H9 (cell line): ENCODE measurements around the gene MASP2. TPM values are rescaled to one million over a fixed set of nuclear protein-coding genes. Genes with fewer than 3 reads are reported as not detected.
A peak's percentile ranks its signal among the peaks of the same experiment; 100 is the strongest.

Source experiments
- DNase-seq: peaks from one replicate; pipeline ENCODE4 v3.0.0-alpha.2; 2017
- H2AFZ ChIP-seq: one replicate; pipeline ENCODE4 v1.6.1; 2013; ENCODE audit warnings: mild to moderate bottlenecking, low read length, control low read depth, moderate library complexity
- H2AK5ac ChIP-seq: 2 replicates; pipeline ENCODE4 v1.6.1; 2013; ENCODE audit warnings: low read length, control low read depth, mixed read lengths; ENCODE audit not compliant: insufficient read length
- H2BK120ac ChIP-seq: one replicate; pipeline ENCODE4 v1.6.1; 2013; ENCODE audit warnings: low read depth, mild to moderate bottlenecking, low read length, control low read depth, inconsistent platforms; ENCODE audit not compliant: poor library complexity, severe bottlenecking
- H2BK12ac ChIP-seq: 2 replicates; pipeline ENCODE4 v1.6.1; 2013; ENCODE audit warnings: low read length, control low read depth, mixed read lengths, low read depth; ENCODE audit not compliant: insufficient read length
- H2BK15ac ChIP-seq: 2 replicates; pipeline ENCODE4 v1.6.1; 2013; ENCODE audit warnings: low read depth, low read length, control low read depth
- H2BK20ac ChIP-seq: one replicate; pipeline ENCODE4 v1.6.1; 2013; ENCODE audit warnings: low read depth, mild to moderate bottlenecking, low read length, control low read depth, inconsistent platforms; ENCODE audit not compliant: poor library complexity, severe bottlenecking
- H2BK5ac ChIP-seq: 2 replicates; pipeline ENCODE4 v1.6.1; 2013; ENCODE audit warnings: low read length, control low read depth, mixed read lengths; ENCODE audit not compliant: insufficient read length
- H3K14ac ChIP-seq: 2 replicates; pipeline ENCODE4 v1.6.1; 2013; ENCODE audit warnings: low read length, control low read depth; ENCODE audit not compliant: insufficient read depth
- H3K18ac ChIP-seq: 2 replicates; pipeline ENCODE4 v1.6.1; 2013; ENCODE audit warnings: low read depth, mild to moderate bottlenecking, mixed read lengths, low read length, control low read depth; ENCODE audit not compliant: insufficient read length
- H3K23ac ChIP-seq: 2 replicates; pipeline ENCODE4 v1.6.1; 2013; ENCODE audit warnings: low read length, control low read depth, mixed read lengths, low read depth; ENCODE audit not compliant: insufficient read length
- H3K23me2 ChIP-seq: 2 replicates; pipeline ENCODE4 v1.6.1; 2013; ENCODE audit warnings: low read depth, mild to moderate bottlenecking, mixed read lengths, low read length, control low read depth; ENCODE audit not compliant: insufficient read length, poor library complexity, severe bottlenecking
- H3K27ac ChIP-seq: 2 replicates; pipeline ENCODE4 v1.5.1; 2013; ENCODE audit warnings: low read length, control low read depth, mixed read lengths, low read depth; ENCODE audit not compliant: insufficient read length
- H3K27me3 ChIP-seq: 2 replicates; pipeline ENCODE4 v1.6.1; 2013; ENCODE audit warnings: low read length, control low read depth, inconsistent platforms; ENCODE audit not compliant: insufficient read depth
- H3K4ac ChIP-seq: 2 replicates; pipeline ENCODE4 v1.6.1; 2013; ENCODE audit warnings: low read depth, mild to moderate bottlenecking, control low read depth, inconsistent platforms, low read length, moderate library complexity
- H3K4me1 ChIP-seq: 2 replicates; pipeline ENCODE4 v1.6.1; 2013; ENCODE audit warnings: low read length, control low read depth, inconsistent platforms; ENCODE audit not compliant: insufficient read depth
- H3K4me2 ChIP-seq: 2 replicates; pipeline ENCODE4 v1.6.1; 2013; ENCODE audit warnings: low read length, control low read depth, mixed read lengths; ENCODE audit not compliant: insufficient read length, insufficient read depth
- H3K56ac ChIP-seq: 2 replicates; pipeline ENCODE4 v1.6.1; 2013; ENCODE audit warnings: low read depth, mild to moderate bottlenecking, mixed read lengths, low read length, control low read depth; ENCODE audit not compliant: insufficient read length
- H3K79me1 ChIP-seq: 2 replicates; pipeline ENCODE4 v1.6.1; 2013; ENCODE audit warnings: low read depth, mild to moderate bottlenecking, moderate library complexity, low read length, control low read depth, inconsistent platforms; ENCODE audit not compliant: insufficient read depth, poor library complexity, severe bottlenecking
- H3K79me2 ChIP-seq: 2 replicates; pipeline ENCODE4 v1.6.1; 2013; ENCODE audit warnings: low read length, control low read depth, inconsistent platforms; ENCODE audit not compliant: insufficient read depth
- H3K9ac ChIP-seq: 2 replicates; pipeline ENCODE4 v1.6.1; 2013; ENCODE audit warnings: low read length, control low read depth, mixed read lengths; ENCODE audit not compliant: insufficient read length; ENCODE audit errors: extremely low read depth
- H3K9me3 ChIP-seq: one replicate; pipeline ENCODE4 v1.6.1; 2013; ENCODE audit warnings: low read depth, low read length, inconsistent platforms; ENCODE audit not compliant: control insufficient read depth
- H3T11ph ChIP-seq: one replicate; pipeline ENCODE4 v1.6.1; 2013; ENCODE audit warnings: mild to moderate bottlenecking, low read length, control low read depth, inconsistent platforms
- H4K20me1 ChIP-seq: one replicate; pipeline ENCODE4 v1.6.1; 2013; ENCODE audit not compliant: control insufficient read depth, insufficient read length, insufficient read depth
- H4K5ac ChIP-seq: 2 replicates; pipeline ENCODE4 v1.6.1; 2013; ENCODE audit warnings: low read depth, mild to moderate bottlenecking, mixed read lengths, low read length, control low read depth; ENCODE audit not compliant: insufficient read length
- H4K8ac ChIP-seq: replicated peaks from 2 replicates; pipeline ENCODE4 v1.6.1; 2013; ENCODE audit warnings: low read length, control low read depth, mixed read lengths, low read depth; ENCODE audit not compliant: insufficient read length
- H4K91ac ChIP-seq: 2 replicates; pipeline ENCODE4 v1.6.1; 2013; ENCODE audit warnings: low read depth, mild to moderate bottlenecking, moderate library complexity, mixed read lengths, low read length, control low read depth; ENCODE audit not compliant: insufficient read length
- H3K27ac Mint-ChIP-seq, 3 experiments: 2 replicates in 2 of 3; 3 replicates in 1 of 3; pipeline ENCODE4 v1.8.0; 2020 to 2021; ENCODE audit warnings: mixed read lengths in 3 of 3, mild to moderate bottlenecking in 1 of 3, moderate library complexity in 1 of 3
- H3K27me3 Mint-ChIP-seq: 2 replicates; pipeline ENCODE4 v1.8.0; 2021; ENCODE audit warnings: low read depth, mild to moderate bottlenecking, moderate library complexity, mixed read lengths
- H3K36me3 Mint-ChIP-seq, 3 experiments: 2 replicates in 2 of 3; 3 replicates in 1 of 3; pipeline ENCODE4 v1.8.0; 2020 to 2021; ENCODE audit warnings: low read depth in 3 of 3, mixed read lengths in 3 of 3; ENCODE audit not compliant: insufficient read depth in 1 of 3
- H3K4me1 Mint-ChIP-seq, 2 experiments: 2 replicates each; pipeline ENCODE4 v1.8.0; 2020; ENCODE audit warnings: mixed read lengths in 2 of 2
- H3K4me3 Mint-ChIP-seq, 2 experiments: 2 replicates in 1 of 2; 3 replicates in 1 of 2; pipeline ENCODE4 v1.8.0; 2020 to 2021; ENCODE audit warnings: mild to moderate bottlenecking in 2 of 2, mixed read lengths in 2 of 2, moderate library complexity in 1 of 2
- H3K9me3 Mint-ChIP-seq, 2 experiments: 2 replicates in 1 of 2; 3 replicates in 1 of 2; pipeline ENCODE4 v1.8.0; 2020; ENCODE audit warnings: mild to moderate bottlenecking in 2 of 2, mixed read lengths in 2 of 2, moderate library complexity in 1 of 2
- WGBS: extraction: QIAGEN DNeasy Blood & Tissue Kit; methylation state at CpG from one replicate; pipeline ENCODE4 v1.1.7; 2013; ENCODE audit warnings: missing lambda C conversion rate, low lambda C conversion rate, mixed read lengths; ENCODE audit not compliant: insufficient read length; ENCODE audit errors: extremely low coverage; 5-methylcytosine and 5-hydroxymethylcytosine counted together
- total RNA-seq: library from RNA; stranded (reverse); gene quantifications from 2 replicates; pipeline ENCODE4 v1.2.1, GENCODE V29; 2021
- TF ChIP-seq, protein P1 (sequence below): fragments of 200-600 bp; sonication (generic); conservative IDR thresholded peaks from 3 replicates; pipeline ENCODE4 v1.8.0; 2021; ENCODE audit warnings: antibody characterized with exemption, mild to moderate bottlenecking

MASP2 gene
- total RNA-seq, 1 experiment from 2014 or later, result 0.46 TPM

DNA sequence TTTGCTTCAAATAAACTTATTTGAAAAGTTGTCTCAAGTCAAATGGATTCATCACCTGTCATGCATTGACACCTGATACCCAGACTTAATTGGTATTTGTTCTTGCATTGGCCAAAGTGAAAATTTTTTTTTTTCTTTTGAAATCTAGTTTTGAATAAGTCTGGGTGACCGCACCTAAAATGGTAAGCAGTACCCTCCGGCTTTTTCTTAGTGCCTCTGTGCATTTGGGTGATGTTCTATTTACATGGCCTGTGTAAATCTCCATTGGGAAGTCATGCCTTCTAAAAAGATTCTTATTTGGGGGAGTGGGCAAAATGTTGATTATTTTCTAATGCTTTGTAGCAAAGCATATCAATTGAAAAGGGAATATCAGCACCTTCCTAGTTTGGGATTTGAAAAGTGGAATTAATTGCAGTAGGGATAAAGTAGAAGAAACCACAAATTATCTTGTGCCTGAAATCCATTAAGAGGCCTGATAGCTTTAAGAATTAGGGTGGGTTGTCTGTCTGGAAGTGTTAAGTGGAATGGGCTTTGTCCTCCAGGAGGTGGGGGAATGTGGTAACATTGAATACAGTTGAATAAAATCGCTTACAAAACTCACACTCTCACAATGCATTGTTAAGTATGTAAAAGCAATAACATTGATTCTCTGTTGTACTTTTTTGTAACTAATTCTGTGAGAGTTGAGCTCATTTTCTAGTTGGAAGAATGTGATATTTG is 22.7 kb downstream of the MASP2 start:
- Histone ChIP-seq H3T11ph (no peak overlapping the region), H3K56ac (no peak overlapping the region), H2AFZ (no peak overlapping the region), H3K27ac (no peak overlapping the region), H2BK12ac (no peak overlapping the region), H3K14ac (no peak overlapping the region), H3K9me3 (no peaks in the 10 kb centered on the region), H2BK120ac (no peak overlapping the region), H3K4me1 (no peaks in the 10 kb centered on the region), H4K5ac (no peak overlapping the region), H2BK15ac (no peak overlapping the region), H2AK5ac (no peak overlapping the region), H4K91ac (no peak overlapping the region), H2BK5ac (no peak overlapping the region), H2BK20ac (no peak overlapping the region), H4K8ac (no peak overlapping the region), H3K79me2 (no peaks in the 10 kb centered on the region), H3K27me3 (no peaks in the 10 kb centered on the region), H3K9ac (no peak overlapping the region), H4K20me1 (no peaks in the 10 kb centered on the region), H3K18ac (no peak overlapping the region), H3K4ac (no peak overlapping the region), H3K23ac (no peak overlapping the region), H3K79me1 (peaks cover 2% of the 10 kb centered on the region), H3K4me2 (no peak overlapping the region), H3K23me2 (no peaks in the 10 kb centered on the region)
- no peaks in the 10 kb centered on the region for H3K9me3 Mint-ChIP-seq
- peaks cover 42 to 93% (median 77%) of the 10 kb centered on the region in 3 experiments; a peak in 6 of 7 replicates for H3K36me3 Mint-ChIP-seq
- no CpG with 5 or more reads among the region's 3 CpGs for WGBS
- no peaks in the 10 kb centered on the region for H3K27me3 Mint-ChIP-seq
- no peak for DNase-seq
- TF ChIP-seq, protein P1, sequence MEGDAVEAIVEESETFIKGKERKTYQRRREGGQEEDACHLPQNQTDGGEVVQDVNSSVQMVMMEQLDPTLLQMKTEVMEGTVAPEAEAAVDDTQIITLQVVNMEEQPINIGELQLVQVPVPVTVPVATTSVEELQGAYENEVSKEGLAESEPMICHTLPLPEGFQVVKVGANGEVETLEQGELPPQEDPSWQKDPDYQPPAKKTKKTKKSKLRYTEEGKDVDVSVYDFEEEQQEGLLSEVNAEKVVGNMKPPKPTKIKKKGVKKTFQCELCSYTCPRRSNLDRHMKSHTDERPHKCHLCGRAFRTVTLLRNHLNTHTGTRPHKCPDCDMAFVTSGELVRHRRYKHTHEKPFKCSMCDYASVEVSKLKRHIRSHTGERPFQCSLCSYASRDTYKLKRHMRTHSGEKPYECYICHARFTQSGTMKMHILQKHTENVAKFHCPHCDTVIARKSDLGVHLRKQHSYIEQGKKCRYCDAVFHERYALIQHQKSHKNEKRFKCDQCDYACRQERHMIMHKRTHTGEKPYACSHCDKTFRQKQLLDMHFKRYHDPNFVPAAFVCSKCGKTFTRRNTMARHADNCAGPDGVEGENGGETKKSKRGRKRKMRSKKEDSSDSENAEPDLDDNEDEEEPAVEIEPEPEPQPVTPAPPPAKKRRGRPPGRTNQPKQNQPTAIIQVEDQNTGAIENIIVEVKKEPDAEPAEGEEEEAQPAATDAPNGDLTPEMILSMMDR, result no peak
- peaks cover 0 to 19% of the 10 kb centered on the region in 2 experiments; a peak in 2 of 4 replicates for H3K4me1 Mint-ChIP-seq
- H3K27ac Mint-ChIP-seq, result peak overlapping the region in 1 of 3 experiments; percentile 84; a peak in 2 of 7 replicates
- no peak overlapping the region for H3K4me3 Mint-ChIP-seq
